ENCODE data around the gene CHRNA4.
"Not testable (repeated sequence)": the region's sequence is repeated elsewhere in the genome, so short reads cannot be mapped to it uniquely, and the experiment has no call there.

Gene CHRNA4

DNA sequence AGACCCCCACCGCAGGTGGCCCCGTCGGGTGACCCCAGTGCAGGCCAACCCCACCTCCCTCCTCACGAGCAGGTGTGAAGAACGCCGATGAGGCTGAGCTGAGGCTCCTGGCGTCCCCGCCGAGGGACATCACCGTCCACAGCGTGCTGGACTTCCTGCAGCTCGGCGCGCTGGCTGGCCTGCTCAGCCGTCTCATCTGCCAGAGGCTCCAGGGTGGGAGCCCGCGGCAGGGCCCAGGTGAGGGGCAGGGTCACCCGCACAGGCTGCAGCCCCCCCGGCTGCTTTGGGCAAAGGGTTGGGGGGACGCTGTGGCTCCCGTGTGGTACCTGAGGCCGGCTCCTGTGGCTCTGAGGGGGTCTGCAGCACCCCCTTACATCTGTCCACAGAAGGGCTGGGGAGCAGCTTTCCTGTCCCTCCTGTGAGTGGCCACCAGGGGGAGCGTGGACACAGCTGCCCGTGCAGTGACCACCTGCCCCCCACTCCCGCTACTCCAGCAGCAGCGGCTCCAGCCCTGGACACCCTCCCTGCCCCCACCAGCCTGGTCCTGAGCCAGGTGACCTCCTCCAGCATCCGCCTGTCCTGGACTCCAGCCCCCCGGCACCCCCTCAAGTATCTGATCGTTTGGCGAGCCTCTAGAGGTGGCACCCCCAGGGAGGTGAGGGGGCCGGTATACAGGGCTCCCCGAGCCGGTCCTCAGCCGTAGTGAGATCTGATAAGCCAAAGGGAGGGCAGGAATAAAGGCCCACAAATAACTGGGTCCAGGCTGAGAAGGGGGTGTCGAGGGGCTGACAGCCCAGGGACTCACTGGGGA, 51.7 kb downstream of the CHRNA4 start:
- no peak overlapping the region for H3K4me3 ChIP-seq (ENCODE audit: low read depth, low read length)
- TF ChIP-seq, protein P1, sequence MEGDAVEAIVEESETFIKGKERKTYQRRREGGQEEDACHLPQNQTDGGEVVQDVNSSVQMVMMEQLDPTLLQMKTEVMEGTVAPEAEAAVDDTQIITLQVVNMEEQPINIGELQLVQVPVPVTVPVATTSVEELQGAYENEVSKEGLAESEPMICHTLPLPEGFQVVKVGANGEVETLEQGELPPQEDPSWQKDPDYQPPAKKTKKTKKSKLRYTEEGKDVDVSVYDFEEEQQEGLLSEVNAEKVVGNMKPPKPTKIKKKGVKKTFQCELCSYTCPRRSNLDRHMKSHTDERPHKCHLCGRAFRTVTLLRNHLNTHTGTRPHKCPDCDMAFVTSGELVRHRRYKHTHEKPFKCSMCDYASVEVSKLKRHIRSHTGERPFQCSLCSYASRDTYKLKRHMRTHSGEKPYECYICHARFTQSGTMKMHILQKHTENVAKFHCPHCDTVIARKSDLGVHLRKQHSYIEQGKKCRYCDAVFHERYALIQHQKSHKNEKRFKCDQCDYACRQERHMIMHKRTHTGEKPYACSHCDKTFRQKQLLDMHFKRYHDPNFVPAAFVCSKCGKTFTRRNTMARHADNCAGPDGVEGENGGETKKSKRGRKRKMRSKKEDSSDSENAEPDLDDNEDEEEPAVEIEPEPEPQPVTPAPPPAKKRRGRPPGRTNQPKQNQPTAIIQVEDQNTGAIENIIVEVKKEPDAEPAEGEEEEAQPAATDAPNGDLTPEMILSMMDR (IDR thresholded peaks at IDR 0.05; ENCODE audit: low read depth, low read length) = peak; percentile 88
- TF ChIP-seq, protein P2, sequence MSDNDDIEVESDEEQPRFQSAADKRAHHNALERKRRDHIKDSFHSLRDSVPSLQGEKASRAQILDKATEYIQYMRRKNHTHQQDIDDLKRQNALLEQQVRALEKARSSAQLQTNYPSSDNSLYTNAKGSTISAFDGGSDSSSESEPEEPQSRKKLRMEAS (IDR thresholded peaks at IDR 0.05; ENCODE audit: low read depth, low read length) = no peak; the same call in 1 of the 2 replicates
- DNase-seq (ENCODE audit: low read depth) = peak; percentile 49

DNA sequence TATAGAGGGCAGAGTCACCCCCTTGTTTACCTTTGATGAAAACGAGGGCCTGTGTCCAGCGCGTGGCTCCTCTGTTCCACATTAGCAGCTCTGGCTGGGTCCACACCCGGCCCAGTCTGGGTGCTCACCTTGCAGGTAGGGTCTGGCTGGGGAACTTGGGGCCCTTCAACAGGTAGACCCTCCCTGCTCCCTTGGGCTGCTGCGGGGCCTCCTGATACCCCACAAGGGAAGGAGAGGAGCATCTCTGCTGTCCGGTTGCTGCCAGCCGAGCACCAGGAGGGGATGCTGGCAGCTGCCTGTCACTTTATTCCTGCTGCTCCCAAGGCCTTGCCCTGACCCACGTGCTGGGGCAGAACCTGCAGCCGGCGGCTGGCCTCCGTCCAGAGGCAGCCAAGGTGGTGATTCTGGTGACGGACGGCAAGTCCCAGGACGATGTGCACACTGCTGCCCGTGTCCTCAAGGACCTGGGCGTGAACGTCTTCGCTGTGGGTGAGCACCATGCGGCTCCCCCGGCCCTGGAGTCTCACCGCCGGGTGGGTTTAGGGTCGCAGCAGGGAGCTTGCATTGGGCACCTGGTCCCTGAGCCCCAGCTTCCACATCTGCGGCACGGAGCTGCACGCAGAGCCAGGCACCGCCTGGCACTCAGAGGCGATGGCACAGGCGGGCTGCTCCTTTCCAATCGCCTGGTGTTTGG, 52.8 kb downstream of the CHRNA4 start:
- TF ChIP-seq, protein P2 (IDR thresholded peaks at IDR 0.05; ENCODE audit: low read depth, low read length) = no peak
- no peak for TF ChIP-seq POLR2A (IDR thresholded peaks at IDR 0.05; ENCODE audit: extremely low read depth, insufficient read length)
- TF ChIP-seq MYC (IDR thresholded peaks at IDR 0.05; ENCODE audit: low read depth, low read length) = no peak
- TF ChIP-seq, protein P1 (IDR thresholded peaks at IDR 0.05; ENCODE audit: low read depth, low read length) = no peak
- no peak overlapping the region for H3K4me3 ChIP-seq (ENCODE audit: low read depth, low read length)
- DNase-seq (ENCODE audit: low read depth) = no peak

DNA sequence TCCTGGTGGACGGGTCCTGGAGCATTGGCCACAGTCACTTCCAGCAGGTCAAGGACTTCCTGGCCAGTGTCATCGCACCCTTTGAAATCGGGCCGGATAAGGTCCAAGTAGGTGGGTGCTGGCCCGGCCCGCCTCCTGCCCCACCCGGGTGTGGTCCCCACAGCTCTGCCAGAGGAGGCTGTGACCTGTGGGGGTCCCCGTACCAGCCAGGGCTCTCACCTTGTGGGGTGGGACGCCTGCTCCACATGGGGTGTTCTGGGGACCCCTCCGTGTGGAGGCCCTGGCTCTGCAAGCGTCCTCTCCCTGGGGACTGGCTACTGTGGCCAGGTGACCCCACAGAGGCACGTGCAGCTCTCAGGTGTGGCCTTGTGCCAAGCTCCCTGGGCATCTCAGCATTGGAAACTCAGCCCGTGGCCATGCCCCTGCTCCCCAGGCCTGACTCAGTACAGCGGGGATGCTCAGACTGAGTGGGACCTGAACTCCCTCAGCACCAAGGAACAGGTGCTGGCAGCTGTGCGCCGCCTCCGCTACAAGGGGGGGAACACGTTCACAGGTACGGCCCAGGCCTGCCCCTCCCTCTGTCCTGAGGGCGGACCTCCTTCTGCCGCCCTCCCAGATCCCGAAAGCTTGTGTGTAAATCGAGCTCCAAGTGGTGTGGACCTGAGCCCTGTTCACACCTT, 53.5 kb downstream of the CHRNA4 start:
- no peak for TF ChIP-seq MYC (IDR thresholded peaks at IDR 0.05; ENCODE audit: low read depth, low read length)
- TF ChIP-seq POLR2A (IDR thresholded peaks at IDR 0.05; ENCODE audit: extremely low read depth, insufficient read length) = no peak
- TF ChIP-seq, protein P2 (IDR thresholded peaks at IDR 0.05; ENCODE audit: low read depth, low read length) = no peak
- TF ChIP-seq, protein P1 (IDR thresholded peaks at IDR 0.05; ENCODE audit: low read depth, low read length) = no peak
- no peak for DNase-seq (ENCODE audit: low read depth)
- H3K4me3 ChIP-seq (ENCODE audit: low read depth, low read length) = no peak overlapping the region

DNA sequence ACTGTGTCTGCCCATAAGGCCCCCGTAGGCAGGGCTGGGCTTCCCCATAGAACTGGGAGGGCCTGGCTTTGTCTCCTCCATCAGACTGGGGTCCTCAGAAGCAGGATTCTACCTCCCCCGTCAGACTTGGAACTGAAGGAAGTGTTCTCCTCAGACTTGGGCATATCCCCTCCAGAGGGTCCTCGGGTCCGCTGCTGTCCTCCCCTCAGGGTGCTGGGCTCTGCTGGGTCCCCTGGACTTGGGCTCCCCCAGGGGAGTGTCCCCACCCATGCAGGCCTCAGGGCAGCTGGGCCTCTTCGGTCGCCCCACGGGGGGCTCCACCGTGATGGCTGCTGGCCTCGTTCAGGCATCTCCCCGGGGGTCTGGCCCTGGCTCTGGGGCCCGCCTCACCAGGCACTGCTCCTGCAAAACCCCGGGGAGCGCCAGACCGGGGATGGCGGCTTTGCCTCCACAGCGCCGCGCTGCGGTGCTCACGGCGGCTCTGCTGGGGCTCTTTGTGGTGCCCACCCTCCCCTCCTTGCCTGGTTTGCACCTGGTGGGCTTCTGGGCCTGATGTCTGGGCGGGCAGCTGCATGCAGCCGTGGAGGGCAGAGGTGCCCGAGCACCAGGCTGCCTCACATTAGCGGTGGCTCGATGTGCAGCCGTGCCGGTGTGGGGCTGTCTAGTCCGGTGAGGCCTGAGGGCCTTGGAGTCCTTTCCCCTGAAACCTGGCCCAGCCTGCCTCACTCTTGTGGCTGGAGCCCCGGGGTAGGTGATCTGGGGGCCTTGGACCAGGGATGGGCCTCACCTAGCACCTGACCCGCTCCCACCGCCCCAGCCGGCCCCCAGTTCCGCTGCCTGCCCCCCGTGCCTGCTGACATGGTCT, 54.2 kb downstream of the CHRNA4 start:
- TF ChIP-seq, protein P2 (IDR thresholded peaks at IDR 0.05; ENCODE audit: low read depth, low read length) = no peak
- no peak for TF ChIP-seq POLR2A (IDR thresholded peaks at IDR 0.05; ENCODE audit: extremely low read depth, insufficient read length)
- no peak for TF ChIP-seq MYC (IDR thresholded peaks at IDR 0.05; ENCODE audit: low read depth, low read length)
- TF ChIP-seq, protein P1 (IDR thresholded peaks at IDR 0.05; ENCODE audit: low read depth, low read length) = no peak
- no peak for DNase-seq (ENCODE audit: low read depth)
- no peak overlapping the region for H3K4me3 ChIP-seq (ENCODE audit: low read depth, low read length)

DNA sequence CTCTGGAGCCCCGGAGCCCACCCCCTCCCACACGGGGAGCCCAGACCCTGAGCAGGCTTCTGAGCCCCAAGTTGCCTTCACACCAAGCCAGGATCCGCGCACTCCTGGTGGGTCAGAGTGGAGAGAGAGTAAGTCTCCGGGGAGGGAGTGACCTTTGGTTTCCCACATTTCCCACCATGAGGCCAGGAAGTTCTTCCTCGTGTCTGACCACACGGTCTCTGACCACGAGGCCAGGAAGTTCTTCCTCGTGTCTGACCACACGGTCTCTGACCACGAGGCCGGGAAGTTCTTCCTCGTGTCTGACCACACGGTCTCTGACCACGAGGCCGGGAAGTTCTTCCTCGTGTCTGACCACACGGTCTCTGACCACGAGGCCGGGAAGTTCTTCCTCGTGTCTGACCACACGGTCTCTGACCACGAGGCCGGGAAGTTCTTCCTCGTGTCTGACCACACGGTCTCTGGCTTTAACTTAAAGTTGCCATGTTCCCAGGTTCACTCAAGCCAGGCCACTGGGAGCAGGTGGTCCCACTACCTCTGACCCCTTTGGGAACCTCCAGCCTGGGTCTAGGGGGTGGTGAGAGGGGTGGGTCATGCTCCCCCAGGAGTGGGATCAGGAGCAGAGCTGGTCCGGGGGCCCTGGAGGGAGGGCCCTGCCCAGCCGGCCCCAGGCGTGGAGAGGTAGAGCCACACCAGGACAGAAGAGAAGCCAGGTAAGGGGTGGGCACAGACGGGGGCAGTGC, 55.0 kb downstream of the CHRNA4 start:
- DNase-seq (ENCODE audit: low read depth); H3K4me3 ChIP-seq (ENCODE audit: low read depth, low read length): not testable (repeated sequence)
